HG03565 (cell line): Measurements from ENCODE around the gene FKRP.
A peak's percentile ranks its signal among the peaks of the same experiment; 100 is the strongest.
"Not testable (repeated sequence)": the region's sequence is repeated elsewhere in the genome, so short reads cannot be mapped to it uniquely, and the experiment has no call there.

ENCODE experiments used
- ATAC-seq: cut with Tn5 transposase; IDR thresholded peaks from one replicate; pipeline ENCODE4 v1.9.1; 2021; ENCODE audit warnings: mild to moderate bottlenecking, moderate library complexity; ENCODE audit not compliant: unreplicated experiment

Gene FKRP, protein sequence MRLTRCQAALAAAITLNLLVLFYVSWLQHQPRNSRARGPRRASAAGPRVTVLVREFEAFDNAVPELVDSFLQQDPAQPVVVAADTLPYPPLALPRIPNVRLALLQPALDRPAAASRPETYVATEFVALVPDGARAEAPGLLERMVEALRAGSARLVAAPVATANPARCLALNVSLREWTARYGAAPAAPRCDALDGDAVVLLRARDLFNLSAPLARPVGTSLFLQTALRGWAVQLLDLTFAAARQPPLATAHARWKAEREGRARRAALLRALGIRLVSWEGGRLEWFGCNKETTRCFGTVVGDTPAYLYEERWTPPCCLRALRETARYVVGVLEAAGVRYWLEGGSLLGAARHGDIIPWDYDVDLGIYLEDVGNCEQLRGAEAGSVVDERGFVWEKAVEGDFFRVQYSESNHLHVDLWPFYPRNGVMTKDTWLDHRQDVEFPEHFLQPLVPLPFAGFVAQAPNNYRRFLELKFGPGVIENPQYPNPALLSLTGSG

DNA sequence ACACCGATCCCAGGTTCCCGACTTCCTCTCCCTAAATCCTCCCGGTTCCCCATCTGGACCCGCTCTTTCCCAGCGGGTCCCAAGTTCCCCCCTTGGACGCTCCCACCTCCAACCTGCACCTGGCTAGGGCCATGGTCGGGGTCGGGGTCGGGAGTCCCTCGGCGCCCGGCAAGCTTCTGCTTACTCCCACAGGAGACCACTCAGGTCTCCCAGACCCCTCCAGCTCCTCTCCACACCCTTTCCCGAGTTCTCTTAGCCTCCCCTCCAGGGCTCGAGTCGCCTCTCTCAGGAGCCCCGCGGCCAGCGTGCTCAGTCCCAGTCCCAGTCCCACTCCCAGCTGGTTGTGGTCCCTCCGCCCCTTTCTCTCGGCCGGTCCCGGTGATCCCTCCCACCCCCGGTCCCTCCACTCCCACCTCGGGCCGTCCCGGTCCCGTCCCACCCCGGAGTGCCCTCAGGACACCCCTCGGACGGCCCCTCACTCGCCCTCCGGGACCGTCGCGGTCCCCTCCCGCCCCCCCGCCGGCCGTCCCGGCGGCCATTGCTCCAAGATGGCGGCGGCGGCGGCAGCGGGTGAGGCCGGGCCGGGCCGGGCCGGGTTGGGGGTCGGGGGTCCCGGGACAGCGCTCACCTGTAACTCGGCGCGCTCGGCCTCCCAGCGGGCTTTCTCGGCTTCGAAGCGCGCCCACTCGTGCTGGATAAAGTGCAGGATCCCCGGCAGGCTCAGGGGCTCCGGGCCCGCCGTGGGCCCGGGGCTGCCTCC is at the start of gene FKRP:
Gene FKRP, plus strand, starts transcription at position 537 of the 760 bp plus-strand sequence. CDS start 9,394 bp downstream, outside the sequence.
- ATAC-seq = no peak

DNA sequence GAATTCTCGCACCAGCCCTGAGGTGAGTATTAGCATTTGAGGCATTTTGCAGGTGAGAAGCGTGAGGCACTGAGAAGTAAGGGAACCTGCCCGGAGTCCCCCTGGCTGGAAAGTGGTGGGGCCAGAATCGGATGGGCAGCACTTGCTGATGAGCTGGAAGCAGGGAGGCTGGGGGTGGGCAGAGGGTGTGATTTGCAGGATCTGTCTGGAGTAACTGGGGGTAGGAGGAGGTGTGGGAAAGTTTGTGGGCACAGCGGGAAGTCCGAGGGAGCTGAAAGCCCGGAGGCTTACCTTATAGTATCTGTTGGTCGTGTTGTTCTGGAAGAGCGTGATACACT is 49.0 kb upstream of the FKRP start:
- ATAC-seq = no peak

DNA sequence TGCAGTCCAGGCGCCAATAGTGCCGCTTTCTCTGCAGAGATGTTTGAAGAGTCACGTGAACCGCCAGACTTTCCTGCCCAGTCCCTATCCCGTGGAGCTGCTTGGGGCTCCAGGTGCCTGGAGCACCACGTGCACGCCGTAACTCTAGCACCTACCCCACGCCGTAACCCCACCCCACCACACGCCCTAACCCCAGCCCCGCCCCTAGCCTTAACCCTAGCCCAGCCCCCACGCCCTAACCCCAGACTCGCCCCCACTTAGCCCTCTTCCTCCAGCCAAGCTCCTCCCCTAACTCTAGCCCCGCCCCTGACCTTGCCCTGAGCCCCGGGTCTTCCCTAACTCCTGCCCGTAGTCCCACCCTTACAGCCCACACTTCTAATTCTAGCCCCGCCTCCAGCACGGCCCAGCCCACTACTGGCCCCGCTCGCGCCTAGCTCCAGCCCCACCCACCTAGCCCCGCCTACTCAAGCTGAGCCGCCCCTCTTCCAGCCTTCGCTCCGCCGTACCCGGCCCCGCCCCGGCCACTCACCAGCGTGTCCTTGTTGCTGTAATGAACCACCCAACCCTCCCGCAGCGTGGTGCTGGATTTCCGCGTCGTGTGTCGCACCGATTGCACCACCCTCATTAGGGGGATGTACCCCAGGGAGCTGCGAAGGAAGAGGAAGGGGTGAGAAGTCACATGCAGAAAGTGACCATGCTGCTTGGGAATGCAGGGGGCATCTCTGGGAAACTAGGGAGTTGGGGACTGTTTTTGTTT is 48.5 kb upstream of the FKRP start:
- no peak for ATAC-seq

DNA sequence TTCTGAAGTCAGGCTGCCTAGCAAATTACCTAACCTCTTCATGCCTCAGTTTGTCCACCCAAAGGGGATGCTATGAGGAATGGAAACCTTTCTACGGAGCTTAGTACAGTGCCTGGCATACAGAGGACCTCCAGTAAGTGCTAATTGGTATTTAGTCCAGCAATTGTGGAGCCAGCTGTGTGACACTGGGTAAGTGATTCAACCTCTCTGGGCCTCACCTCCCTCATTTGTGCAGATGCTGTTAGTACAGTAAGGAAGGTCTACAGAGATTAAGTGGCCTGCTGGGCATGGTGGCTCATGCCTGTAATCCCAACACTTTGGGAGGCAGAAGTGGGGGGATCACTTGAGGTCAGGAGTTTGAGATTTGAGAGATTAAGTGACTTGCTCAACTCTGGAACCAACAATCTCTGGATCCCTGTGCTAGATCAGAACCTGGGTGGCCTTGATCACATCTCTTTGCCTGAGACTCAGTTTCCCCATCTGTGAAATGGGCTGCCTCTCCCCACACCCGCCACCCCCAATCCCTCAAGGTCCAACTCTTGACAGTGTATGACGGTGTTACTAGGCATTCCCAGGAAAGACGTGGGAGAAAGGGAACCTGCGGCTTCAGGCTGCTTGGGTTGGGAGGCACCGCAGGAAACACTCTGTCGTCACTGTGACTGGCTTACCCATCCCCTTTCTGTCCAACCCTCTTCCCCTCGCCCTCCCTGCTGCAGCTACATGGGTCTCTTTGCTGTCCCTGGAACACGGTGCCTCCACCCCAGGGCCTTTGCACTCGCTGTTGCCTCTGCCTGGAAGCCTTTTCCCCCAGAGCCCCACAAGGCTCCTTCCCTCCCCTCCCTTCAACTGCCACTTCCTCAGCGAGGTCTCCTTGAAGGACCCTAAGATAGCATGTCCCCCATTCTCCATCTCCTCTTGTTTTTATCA is 47.2 kb upstream of the FKRP start:
- no peak for ATAC-seq

DNA sequence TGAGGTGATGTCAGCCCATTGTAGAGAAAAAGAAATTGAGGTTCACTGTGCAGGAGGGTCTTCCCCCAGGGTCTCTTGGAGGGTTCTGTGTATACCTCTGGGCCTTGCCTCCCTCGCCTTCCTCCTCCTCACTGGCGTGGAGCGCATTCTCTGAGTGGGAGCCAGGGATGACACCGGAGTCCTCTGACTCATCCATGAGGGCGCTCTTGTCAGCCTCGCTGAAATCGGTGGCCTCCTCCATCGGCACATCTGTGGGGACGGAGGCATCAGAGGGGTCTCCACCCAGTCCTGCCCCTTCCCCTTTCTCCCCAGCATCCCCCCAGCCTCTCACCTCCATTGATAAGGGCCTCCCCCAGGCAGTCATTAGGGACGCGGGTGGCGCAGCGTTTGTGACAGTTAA is 45.2 kb upstream of the FKRP start:
- no peak for ATAC-seq

DNA sequence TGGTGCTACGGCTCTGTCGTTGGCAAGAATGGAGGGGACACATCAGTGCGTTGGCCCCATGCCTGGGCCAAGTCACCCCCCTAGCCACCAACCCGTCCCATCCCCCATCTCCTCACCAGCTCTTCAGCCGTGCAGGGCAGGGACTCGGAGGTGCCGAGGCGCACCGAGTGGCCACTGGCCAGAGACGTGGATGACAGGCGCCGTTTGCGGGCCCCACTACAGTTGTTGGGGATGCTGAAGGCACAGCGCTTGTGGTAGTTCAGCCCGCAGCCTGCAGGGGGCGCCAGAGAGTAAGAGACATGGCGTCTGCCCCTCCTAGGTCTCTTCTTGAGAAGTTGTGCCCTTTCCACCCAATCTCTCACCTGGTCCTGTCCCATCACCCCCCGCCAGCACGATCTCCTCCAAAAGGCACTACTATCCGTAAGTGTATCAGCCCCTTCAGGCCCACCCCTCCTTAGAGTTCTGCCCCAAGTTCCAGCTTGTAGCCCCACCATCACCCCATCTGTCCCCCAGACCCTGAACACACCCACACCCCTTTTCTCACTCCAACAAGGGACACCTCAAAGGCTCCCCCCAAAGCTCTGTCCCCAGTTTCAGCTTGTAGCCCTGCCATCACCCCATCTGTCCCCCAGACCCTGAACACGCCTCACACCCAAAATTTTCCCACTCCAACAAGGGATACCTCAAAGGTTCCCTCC is 41.3 kb upstream of the FKRP start:
- no peak for ATAC-seq

DNA sequence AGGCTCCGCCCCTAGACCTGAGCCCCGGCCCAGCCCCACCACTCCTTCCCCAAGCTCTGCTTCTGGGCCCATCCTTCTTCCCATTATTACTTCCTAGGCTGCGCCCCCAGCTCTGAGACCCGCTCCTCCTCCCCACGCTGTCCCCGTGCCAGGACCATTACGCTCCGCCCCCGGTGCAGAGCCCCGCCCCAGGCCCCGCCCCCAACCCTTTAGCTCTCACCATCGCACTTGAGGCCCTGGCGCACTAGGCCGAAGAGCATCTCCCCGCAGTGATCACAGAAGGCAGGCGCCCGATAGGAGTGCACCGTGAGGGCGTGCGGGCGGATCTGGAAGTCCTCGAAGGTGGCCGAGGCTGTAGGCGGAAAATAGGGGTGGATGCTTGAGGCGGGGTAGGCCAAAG is 35.2 kb upstream of the FKRP start:
- ATAC-seq = no peak

DNA sequence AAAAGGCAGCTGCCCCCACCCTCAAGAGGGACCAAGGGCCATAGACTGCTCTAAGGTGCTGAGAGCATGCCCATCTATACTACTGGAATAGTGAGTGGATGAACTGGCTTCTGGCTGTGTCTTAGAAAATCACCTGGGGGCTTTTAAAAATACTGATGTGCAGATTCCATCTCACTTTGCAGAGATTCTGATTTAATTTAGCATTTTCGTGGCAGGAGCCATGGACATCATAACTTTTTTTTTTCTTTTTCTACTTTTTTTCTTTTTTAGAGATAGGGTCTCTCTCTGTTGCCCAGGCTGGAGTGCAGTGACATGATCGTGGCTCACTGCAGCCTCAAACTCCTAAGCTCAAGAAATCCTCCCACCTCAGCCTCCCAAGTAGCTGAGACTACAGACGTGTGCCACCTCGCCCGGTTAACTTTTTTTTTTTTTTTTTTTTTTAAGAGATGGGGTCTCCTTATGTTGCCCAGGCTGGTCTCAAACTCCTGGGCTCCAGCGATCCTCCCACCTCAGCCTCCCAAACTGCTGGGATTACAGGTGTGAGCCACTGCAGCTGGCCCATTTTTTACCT is 33.0 kb upstream of the FKRP start:
- ATAC-seq = not testable (repeated sequence)

DNA sequence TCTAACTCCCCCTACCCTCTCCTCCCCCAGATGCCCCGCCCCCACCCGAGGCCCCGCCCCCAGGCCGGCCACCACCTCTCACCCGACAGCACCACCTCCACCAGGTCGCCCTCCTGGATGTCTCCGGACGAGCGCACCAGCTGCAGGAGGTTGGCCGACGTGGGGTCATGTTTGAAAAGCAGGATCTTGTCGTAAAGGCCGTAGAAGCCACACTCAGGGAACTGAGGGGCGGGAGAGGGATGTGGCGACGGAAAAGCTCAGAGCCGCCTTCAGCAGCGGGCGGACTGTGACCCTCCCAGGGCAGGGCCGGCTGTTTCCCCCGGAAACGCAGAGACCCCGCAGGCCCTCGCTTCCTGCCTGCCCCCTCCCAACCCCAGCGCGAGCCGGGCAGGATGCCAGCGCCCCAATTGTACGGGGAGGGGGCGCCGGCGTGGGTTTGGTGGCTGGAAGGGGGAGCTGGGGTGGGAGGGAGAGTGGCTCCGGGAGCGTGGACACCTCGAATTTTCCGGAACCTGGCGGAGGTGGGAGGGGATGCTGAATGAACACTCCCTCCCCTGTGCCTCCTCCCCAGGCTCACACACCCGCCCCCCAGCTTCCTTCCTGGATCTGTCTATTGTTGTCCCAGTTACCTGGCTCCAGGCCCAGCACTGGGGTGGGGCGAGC is 31.9 kb upstream of the FKRP start:
- ATAC-seq = no peak

DNA sequence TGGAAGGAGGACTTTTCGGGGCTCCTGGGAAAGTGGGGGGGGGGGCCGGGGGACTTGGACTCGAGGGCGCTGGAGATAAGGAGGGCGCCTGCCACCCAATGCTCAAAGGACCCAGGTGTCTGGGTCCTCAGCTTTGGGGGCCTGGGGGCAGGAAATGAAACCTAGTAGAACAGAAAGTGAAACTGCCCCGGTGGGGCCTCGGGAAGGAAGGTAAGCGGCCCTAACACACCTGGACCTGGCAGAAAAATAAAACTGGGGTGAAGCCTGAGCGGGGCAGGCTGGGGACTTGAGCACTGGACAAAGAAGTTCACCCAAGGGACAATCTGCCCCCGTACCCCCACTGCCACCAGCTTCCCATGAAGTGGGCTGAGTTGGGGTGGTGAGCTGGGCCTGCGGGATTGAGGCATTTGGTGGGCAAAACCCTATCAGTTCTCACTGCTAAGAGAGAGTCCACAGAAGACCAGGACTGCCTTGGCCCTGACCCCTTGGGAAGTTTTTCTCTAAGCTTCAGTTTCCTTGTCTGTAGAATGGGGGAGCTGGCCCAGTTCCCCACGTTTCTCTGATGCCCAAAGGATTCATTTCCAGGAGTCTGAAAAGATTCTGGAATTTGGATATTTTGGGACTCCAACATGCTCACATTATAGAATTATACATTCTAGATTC is 31.3 kb upstream of the FKRP start:
- no peak for ATAC-seq

DNA sequence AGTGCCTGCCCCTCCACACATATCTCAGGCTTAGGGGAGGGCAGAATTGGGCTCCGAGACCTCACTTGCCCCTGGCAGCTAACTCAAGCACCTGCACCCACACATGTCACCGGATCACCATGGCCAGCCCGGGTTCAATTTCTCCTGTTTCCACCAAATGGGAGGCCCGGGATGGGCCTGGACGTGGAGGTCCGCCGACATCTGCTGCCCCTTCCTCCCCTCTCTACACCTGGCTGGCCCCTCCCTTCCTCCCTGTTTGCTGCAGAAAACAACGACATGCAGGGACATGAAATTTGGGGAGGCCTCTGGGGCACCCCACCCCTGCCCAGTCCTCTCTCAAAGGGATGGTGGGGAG is 30.3 kb upstream of the FKRP start:
- ATAC-seq = no peak

DNA sequence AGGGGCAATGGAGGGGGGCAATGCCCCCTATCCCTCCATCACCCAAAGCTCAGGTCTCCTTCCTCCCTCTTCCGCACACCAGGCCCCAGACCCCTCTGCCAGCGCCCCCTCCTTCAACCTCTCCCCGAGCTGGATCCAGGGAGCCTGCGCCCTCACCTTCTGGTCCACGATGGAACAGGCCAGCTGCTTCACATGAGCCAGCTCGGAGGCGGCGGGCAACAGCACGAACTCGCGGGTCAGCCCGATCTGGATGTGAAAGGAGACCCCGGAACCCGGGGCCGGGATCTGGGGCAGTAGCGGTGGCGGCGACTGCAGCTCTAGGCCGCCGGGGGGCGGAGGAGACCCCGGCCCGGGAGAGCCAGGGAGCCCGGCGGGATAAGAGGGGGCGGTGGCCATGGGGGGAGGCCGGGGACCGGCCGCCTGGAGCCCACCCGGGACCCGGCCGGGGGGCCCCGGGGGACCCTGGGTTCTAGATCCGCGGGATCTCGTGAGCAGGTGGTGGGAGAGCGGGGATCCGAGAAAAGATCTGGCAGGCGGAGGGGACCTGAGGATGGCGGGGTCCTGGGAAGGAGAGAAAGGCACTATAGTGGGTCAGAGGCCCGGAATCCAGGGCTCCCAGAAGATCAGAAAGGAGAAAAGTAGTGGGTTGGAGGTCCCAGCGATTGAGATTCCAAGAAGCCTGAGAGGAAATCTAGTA is 29.7 kb upstream of the FKRP start:
- no peak for ATAC-seq

DNA sequence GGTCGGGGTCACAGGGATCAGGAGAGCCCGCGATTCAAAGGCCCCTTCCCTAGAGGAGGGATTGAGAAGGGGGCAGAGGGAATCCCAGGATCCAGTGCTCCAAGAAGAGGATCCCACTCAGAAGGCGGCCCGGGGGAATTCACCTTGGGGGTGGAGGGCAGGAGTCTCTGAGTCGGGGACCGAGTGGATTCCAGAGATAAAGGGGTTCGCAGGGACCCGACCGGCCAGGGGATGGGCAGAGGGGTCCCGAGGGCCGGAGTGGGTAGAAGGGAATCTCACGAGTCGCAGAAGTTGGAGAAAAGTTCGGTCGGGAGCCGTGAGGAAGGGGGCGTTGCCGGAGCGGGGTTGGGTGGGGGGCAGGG is 29.2 kb upstream of the FKRP start:
- no peak for ATAC-seq

DNA sequence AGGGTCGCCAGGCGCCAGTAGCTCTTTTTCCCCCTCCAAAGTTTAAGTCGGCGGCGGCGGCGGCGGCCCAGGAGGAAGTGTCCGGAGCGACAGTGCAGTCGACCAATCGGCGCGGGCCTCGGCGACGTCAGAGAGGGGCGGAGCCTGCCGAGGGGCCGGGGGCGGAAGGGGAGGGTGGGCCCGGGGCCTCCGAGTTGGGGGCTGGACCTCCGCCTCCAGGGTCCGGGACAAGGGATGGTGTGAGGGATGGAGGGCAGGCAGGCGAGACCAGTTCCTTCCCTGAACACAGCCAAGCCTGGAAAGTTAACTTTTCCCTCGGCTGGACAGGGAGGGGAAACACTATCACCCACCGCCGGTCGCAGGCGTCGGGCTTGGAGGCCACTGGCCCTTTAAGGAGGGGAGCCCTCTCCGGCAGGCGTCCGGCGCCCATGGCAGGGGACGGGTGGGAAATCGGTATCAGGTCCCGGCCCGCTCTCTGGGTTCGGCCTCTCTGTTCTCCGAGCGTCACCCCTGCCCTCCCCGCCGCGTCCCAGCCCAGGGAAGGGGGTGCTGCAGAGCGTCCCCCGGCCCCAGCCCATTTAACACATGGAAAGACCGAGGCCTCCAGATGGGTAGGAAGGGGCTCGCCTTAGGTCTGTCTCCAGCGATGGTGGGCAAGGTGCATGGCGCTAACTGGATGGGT is 28.7 kb upstream of the FKRP start, which contains the start of gene PRKD2:
Gene PRKD2, minus strand, starts transcription at position 81 of the 682 bp plus-strand sequence. CDS start 744 bp downstream, outside the sequence.
- peak; percentile 30 for ATAC-seq

DNA sequence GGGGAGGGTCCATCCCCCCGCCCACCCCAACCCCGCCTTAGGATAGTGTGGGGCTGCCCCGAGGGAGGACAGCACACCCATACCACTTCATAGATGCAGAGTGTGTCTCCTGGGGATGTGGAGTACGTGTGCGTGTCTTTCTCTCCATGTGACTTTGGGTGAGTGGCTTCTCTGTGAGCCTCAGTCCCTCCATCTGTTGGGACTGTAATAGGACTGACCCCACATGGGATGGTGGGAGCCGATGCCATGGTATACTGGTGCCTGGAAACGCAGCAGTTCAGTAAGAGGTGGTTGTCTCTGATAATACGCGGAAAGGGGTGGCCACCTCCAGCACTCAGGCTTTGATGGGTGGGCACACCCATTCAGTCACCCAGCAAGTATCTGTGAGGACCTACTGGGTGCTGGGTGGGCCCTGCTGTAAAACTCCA is 28.1 kb upstream of the FKRP start:
- ATAC-seq = no peak

DNA sequence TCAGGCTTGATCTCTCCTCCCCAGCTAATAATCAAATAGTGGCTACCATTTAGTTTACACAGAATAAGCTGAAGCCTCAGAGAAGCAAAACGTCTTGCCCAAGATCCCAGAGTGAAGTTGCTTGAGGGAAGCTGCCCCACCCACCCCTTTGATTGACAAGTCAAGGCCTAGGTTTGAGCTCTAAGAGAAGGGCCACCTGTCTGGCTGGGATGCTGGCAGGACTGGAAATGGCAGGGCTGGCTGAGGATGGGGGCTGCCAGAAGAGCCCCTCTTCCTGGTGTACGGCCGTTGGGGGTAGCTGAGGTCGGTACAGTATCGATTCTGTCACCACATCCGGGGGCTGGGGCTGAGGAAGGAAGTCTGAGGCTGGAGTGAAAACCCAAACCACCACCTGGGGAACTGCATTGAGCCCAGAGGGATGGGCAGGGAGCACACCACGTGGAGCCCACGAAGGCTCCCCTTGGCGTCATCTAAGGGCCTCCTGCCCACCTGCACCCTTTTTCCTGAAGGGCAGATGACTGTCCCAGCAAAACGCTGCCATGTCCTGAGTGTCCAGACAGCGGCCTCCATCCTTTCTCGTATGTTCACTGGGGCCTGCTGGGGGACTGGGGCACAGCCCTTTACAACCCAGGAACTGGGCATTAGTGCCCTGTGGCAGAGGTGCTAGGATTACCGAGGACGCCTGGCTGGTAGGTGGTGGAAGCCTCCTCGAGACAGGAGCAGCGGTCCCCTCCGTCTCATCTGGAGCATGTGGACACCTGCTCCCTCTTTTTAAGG is 27.5 kb upstream of the FKRP start:
- ATAC-seq = no peak
